ENCODE data around the gene EBF3.

The EBF3 gene

GRCh38 chr10:129882291-129883010, 81.6 kb downstream of the EBF3 start:
- Histone ChIP-seq H3K9me3 (ENCODE audit: control insufficient read depth, insufficient read depth, low read length) (no peaks in the 10 kb centered on the region), H3K9ac (ENCODE audit: low read depth, low read length) (no peak overlapping the region), H3K36me3 (ENCODE audit: control insufficient read depth, insufficient read depth, low read length) (no peaks in the 10 kb centered on the region), H3K4me3 (ENCODE audit: low read depth, low read length) (no peak overlapping the region), H3K4me1 (ENCODE audit: control insufficient read depth, insufficient read depth, low read length) (no peaks in the 10 kb centered on the region), H3K27ac (ENCODE audit: low read depth, low read length) (no peak overlapping the region), H3K27me3 (ENCODE audit: control insufficient read depth, insufficient read depth, low read length) (no peaks in the 10 kb centered on the region)

- H3K36me3 ChIP-seq (ENCODE audit: control insufficient read depth, insufficient read depth, low read length), result no peaks in the 10 kb centered on the region
- H3K27me3 ChIP-seq (ENCODE audit: control insufficient read depth, insufficient read depth, low read length), result no peaks in the 10 kb centered on the region
- no peak overlapping the region for H3K27ac ChIP-seq (ENCODE audit: low read depth, low read length)
- H3K4me1 ChIP-seq (ENCODE audit: control insufficient read depth, insufficient read depth, low read length), result no peaks in the 10 kb centered on the region
- H3K9me3 ChIP-seq (ENCODE audit: control insufficient read depth, insufficient read depth, low read length), result no peaks in the 10 kb centered on the region
- H3K4me3 ChIP-seq (ENCODE audit: low read depth, low read length), result no peak overlapping the region
- no peak overlapping the region for H3K9ac ChIP-seq (ENCODE audit: low read depth, low read length)
Observed at GRCh38 chr10:129881641-129882040, 82.4 kb downstream of the EBF3 start.

DNA sequence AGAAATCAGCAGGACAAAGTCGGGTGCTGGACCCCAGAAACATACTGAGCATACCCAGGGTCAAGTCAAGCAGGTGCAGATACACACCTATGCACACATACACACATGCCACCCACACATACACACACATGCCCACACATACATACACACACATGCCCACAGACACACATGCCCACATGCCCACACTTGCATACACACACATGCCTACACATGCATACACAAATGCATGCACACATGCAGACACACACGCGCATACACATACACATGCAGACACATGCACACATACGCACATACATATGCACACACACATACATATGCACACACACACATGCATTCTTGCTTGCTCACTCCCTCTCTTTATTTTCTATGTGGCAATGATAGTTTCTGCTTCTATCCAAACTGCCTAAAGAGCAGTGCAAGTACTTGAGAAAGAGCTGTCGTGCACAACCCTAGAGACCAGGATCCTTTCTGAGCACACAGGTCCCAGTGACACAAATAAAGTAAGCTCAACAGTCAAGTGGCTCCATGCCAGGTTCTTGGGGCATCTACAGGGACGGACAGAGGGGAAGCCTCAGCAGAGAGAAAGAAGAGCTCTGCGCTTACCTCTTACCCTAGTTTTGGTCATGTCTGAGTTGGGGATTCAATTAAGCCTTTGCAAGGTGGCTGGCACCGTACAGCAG, 83.7 kb downstream of the EBF3 start:
- Histone ChIP-seq H3K27me3 (ENCODE audit: control insufficient read depth, insufficient read depth, low read length) (no peaks in the 10 kb centered on the region), H3K9me3 (ENCODE audit: control insufficient read depth, insufficient read depth, low read length) (no peaks in the 10 kb centered on the region), H3K9ac (ENCODE audit: low read depth, low read length) (no peak overlapping the region), H3K4me1 (ENCODE audit: control insufficient read depth, insufficient read depth, low read length) (no peaks in the 10 kb centered on the region), H3K4me3 (ENCODE audit: low read depth, low read length) (no peak overlapping the region), H3K36me3 (ENCODE audit: control insufficient read depth, insufficient read depth, low read length) (no peaks in the 10 kb centered on the region), H3K27ac (ENCODE audit: low read depth, low read length) (no peak overlapping the region)

DNA sequence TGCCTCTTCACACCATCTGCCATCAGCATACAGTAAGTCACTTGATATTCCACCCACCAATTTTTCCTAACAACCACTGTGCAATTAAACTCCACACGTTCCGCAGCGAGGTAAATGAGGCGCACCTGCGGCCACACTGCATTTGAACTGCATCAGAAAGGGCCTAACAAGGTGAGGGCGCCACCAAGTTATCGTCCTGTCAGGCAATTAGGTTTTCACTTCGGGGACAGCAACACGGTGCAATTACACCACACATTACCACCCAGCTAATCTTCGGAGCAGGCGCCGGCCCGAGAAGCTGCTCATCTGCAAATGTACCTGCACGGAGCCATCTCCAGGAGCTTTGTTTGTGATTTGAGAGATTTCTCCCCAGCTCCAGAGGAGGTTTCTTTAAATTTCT, 84.4 kb downstream of the EBF3 start:
- no peaks in the 10 kb centered on the region for H3K27me3 ChIP-seq (ENCODE audit: control insufficient read depth, insufficient read depth, low read length)
- no peak overlapping the region for H3K27ac ChIP-seq (ENCODE audit: low read depth, low read length)

GRCh38 chr10:129878835-129879234, 85.2 kb downstream of the EBF3 start:
- H3K4me3 ChIP-seq (ENCODE audit: low read depth, low read length), result no peak overlapping the region
- H3K27me3 ChIP-seq (ENCODE audit: control insufficient read depth, insufficient read depth, low read length), result no peaks in the 10 kb centered on the region
- no peak overlapping the region for H3K27ac ChIP-seq (ENCODE audit: low read depth, low read length)

More for the DNA sequence above, 84.4 kb downstream of the EBF3 start:
- Histone ChIP-seq H3K4me1 (ENCODE audit: control insufficient read depth, insufficient read depth, low read length) (no peaks in the 10 kb centered on the region), H3K9ac (ENCODE audit: low read depth, low read length) (no peak overlapping the region), H3K9me3 (ENCODE audit: control insufficient read depth, insufficient read depth, low read length) (no peaks in the 10 kb centered on the region), H3K36me3 (ENCODE audit: control insufficient read depth, insufficient read depth, low read length) (no peaks in the 10 kb centered on the region), H3K4me3 (ENCODE audit: low read depth, low read length) (no peak overlapping the region)

GRCh38 chr10:129877773-129878371, 86.2 kb downstream of the EBF3 start:
- H3K4me3 ChIP-seq (ENCODE audit: low read depth, low read length), result no peak overlapping the region
- no peak overlapping the region for H3K9ac ChIP-seq (ENCODE audit: low read depth, low read length)
- H3K4me1 ChIP-seq (ENCODE audit: control insufficient read depth, insufficient read depth, low read length), result no peaks in the 10 kb centered on the region
- no peaks in the 10 kb centered on the region for H3K36me3 ChIP-seq (ENCODE audit: control insufficient read depth, insufficient read depth, low read length)
- H3K27ac ChIP-seq (ENCODE audit: low read depth, low read length), result no peak overlapping the region
- H3K27me3 ChIP-seq (ENCODE audit: control insufficient read depth, insufficient read depth, low read length), result no peaks in the 10 kb centered on the region
- no peaks in the 10 kb centered on the region for H3K9me3 ChIP-seq (ENCODE audit: control insufficient read depth, insufficient read depth, low read length)

More at GRCh38 chr10:129878835-129879234, 85.2 kb downstream of the EBF3 start:
- no peak overlapping the region for H3K9ac ChIP-seq (ENCODE audit: low read depth, low read length)
- H3K4me1 ChIP-seq (ENCODE audit: control insufficient read depth, insufficient read depth, low read length), result no peaks in the 10 kb centered on the region
- no peaks in the 10 kb centered on the region for H3K36me3 ChIP-seq (ENCODE audit: control insufficient read depth, insufficient read depth, low read length)
- no peaks in the 10 kb centered on the region for H3K9me3 ChIP-seq (ENCODE audit: control insufficient read depth, insufficient read depth, low read length)

DNA sequence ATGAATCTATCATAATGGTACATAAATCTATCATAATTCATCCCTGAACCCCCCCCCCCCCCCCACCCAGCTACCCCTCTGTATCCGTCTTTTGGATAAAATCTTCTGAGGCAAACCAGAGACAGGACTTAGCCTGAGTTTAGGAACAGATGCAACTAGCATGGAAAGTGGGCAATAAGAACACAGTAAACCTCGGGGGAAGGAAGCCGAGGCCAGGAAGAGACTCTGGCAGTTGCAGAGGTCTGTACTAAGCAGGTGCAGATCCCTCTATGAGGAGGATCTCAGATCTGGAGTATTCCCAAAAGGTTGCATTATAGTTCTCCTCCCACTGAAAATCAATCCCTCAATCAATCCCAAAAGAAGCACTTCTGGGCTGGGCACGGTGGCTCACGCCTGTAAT, 87.2 kb downstream of the EBF3 start:
- H3K4me1 ChIP-seq (ENCODE audit: control insufficient read depth, insufficient read depth, low read length), result no peaks in the 10 kb centered on the region
- H3K27me3 ChIP-seq (ENCODE audit: control insufficient read depth, insufficient read depth, low read length), result no peaks in the 10 kb centered on the region
- no peak overlapping the region for H3K4me3 ChIP-seq (ENCODE audit: low read depth, low read length)
- no peaks in the 10 kb centered on the region for H3K9me3 ChIP-seq (ENCODE audit: control insufficient read depth, insufficient read depth, low read length)
- no peaks in the 10 kb centered on the region for H3K36me3 ChIP-seq (ENCODE audit: control insufficient read depth, insufficient read depth, low read length)
- H3K27ac ChIP-seq (ENCODE audit: low read depth, low read length), result no peak overlapping the region
- no peak overlapping the region for H3K9ac ChIP-seq (ENCODE audit: low read depth, low read length)

DNA sequence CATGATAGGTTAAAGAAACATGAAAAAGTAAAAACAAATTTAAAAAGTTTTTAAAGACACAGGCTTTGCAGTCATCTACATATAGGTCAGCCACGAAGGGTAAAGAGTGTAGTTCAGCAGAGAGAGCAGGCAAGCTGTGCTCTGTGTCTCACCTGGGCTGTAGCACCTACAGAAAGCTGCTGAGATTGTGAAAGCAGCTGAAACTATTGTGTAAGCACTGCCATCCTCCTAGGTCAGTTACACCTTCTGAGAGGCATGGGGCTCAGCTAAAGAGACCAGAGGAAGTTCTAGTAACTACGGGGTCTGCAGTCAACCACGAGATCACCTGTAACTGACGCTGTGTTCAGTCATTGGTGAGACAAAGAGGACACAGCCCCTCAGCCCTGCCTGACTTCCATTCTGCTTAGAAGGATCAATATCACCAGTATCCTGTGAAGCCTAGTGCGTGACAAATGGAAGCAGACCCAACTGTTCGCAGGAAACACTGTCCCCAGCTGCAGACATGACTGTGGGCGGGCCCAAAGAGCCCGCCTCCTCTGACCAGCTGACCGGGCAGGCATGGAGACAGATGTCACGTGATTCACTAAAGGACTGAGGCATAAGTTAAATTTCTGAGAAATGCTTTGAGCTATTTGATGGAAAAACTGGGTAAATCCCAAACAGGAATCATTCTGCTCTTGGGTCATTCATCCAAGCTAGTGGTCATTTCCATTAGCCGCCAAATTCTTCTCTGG, 87.9 kb downstream of the EBF3 start:
- no peak overlapping the region for H3K27ac ChIP-seq (ENCODE audit: low read depth, low read length)
- H3K4me1 ChIP-seq (ENCODE audit: control insufficient read depth, insufficient read depth, low read length), result peaks cover 2% of the 10 kb centered on the region
- H3K36me3 ChIP-seq (ENCODE audit: control insufficient read depth, insufficient read depth, low read length), result no peaks in the 10 kb centered on the region
- H3K9ac ChIP-seq (ENCODE audit: low read depth, low read length), result no peak overlapping the region
- H3K27me3 ChIP-seq (ENCODE audit: control insufficient read depth, insufficient read depth, low read length), result no peaks in the 10 kb centered on the region
- no peak overlapping the region for H3K4me3 ChIP-seq (ENCODE audit: low read depth, low read length)
- no peaks in the 10 kb centered on the region for H3K9me3 ChIP-seq (ENCODE audit: control insufficient read depth, insufficient read depth, low read length)

DNA sequence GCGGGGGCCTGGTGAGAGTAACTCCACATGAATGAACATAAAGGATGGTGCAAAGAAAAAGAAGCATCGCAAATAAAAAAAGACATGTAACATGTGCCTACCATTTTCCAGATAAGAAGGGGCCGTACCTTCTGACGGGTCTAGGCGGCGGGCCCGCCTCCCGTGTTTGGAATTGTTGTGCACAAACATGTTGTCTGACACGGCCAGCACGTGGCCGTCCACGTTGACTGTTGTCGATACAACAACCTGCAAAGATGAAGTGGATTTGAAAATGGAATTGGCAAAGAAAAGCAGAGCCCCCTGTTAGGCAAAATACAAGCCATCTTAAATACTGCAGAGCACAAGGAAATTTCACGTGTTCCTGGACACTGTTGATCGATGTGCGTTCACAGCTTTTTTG, 90.7 kb downstream of the EBF3 start:
- H3K9ac ChIP-seq (ENCODE audit: low read depth, low read length), result no peak overlapping the region
- no peak overlapping the region for H3K4me3 ChIP-seq (ENCODE audit: low read depth, low read length)
- no peaks in the 10 kb centered on the region for H3K36me3 ChIP-seq (ENCODE audit: control insufficient read depth, insufficient read depth, low read length)
- no peaks in the 10 kb centered on the region for H3K27me3 ChIP-seq (ENCODE audit: control insufficient read depth, insufficient read depth, low read length)
- H3K27ac ChIP-seq (ENCODE audit: low read depth, low read length), result no peak overlapping the region
- no peaks in the 10 kb centered on the region for H3K9me3 ChIP-seq (ENCODE audit: control insufficient read depth, insufficient read depth, low read length)
- peaks cover 24% of the 10 kb centered on the region for H3K4me1 ChIP-seq (ENCODE audit: control insufficient read depth, insufficient read depth, low read length)

DNA sequence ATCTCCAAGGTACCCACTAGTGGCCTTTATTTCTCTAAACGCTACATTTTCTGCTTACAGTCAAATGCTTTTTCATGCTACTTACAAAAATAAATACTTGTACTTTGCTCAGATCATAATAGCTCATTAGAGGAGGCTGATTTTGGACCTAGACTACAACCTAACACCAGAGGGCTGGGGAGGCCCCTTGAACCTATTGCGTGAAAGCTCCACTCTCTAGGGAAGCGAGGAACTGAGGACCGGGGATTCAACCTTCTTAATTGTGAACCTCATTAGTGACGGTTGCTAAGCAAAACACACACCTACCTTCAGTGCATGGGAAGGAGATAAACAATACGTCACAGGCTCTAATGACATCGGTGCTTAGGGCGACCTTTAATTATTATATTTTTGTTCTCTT, 92.1 kb downstream of the EBF3 start:
- Histone ChIP-seq H3K27ac (ENCODE audit: low read depth, low read length) (no peak overlapping the region), H3K9me3 (ENCODE audit: control insufficient read depth, insufficient read depth, low read length) (no peaks in the 10 kb centered on the region), H3K9ac (ENCODE audit: low read depth, low read length) (no peak overlapping the region), H3K36me3 (ENCODE audit: control insufficient read depth, insufficient read depth, low read length) (no peaks in the 10 kb centered on the region), H3K27me3 (ENCODE audit: control insufficient read depth, insufficient read depth, low read length) (no peaks in the 10 kb centered on the region), H3K4me1 (ENCODE audit: control insufficient read depth, insufficient read depth, low read length) (peaks cover 31% of the 10 kb centered on the region), H3K4me3 (ENCODE audit: low read depth, low read length) (no peak overlapping the region)
